CD4-positive, alpha-beta T cell treated with Interleukin-10 for 1 hour (primary cell): ENCODE results near the gene FOSB.

Source experiments
- DNase-seq: peaks from one replicate; pipeline ENCODE4 v3.0.0-alpha.2; 2020

FOSB gene

DNA sequence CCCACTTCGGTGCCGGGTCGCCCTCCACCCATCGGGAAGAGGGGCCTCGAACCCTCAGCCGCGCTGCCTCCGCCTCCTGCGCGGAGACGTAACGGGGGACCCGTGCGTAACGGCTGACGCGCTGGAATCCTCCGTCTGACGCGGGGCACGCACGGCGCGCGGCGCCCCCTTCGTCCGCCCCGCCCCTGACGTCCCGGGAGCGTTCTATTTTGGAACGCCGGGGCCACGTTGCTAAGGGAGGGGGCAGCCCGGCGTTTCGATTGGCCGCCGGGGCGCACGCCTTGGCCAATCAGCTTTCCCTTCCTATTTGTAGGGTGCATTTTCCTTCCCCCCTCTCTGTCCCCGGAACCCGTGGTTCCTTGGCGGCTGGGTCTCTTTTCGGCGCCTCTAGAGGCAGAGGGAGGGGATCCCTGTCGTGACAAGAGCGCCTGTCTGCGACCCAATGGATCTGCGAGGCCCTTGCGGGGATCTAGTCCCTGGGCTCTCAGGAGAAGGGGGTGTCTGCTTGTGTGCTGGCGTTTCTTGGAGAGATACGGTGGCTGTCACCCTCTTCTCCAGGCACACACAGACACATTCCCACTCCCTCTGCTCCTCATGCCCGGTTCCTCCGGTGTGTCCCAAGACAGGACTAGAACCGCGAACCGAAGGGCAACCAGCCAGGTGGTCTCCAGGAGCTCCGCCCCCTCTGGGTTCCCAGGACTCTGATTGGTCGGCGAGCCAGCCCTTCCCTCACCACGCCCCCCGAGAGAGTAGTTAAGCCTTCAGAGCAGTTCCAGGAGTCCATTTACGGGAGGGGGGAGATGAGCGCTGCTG is 1.5 kb downstream of the FOSB start:
- DNase-seq, result peak; percentile 86

GRCh38 chr19:45469945-45470761 is 2.4 kb downstream of the FOSB start:
- DNase-seq, result peak; percentile 77

DNA sequence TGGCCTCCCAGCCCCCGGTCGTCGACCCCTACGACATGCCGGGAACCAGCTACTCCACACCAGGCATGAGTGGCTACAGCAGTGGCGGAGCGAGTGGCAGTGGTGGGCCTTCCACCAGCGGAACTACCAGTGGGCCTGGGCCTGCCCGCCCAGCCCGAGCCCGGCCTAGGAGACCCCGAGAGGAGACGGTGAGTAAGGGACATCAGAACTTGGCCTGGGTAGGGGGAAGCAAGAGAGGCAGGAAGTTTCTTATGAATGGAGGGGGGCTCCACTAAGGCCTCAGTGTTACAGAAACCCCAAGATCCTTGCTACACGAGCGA is 2.9 kb downstream of the FOSB start:
- no peak for DNase-seq

DNA sequence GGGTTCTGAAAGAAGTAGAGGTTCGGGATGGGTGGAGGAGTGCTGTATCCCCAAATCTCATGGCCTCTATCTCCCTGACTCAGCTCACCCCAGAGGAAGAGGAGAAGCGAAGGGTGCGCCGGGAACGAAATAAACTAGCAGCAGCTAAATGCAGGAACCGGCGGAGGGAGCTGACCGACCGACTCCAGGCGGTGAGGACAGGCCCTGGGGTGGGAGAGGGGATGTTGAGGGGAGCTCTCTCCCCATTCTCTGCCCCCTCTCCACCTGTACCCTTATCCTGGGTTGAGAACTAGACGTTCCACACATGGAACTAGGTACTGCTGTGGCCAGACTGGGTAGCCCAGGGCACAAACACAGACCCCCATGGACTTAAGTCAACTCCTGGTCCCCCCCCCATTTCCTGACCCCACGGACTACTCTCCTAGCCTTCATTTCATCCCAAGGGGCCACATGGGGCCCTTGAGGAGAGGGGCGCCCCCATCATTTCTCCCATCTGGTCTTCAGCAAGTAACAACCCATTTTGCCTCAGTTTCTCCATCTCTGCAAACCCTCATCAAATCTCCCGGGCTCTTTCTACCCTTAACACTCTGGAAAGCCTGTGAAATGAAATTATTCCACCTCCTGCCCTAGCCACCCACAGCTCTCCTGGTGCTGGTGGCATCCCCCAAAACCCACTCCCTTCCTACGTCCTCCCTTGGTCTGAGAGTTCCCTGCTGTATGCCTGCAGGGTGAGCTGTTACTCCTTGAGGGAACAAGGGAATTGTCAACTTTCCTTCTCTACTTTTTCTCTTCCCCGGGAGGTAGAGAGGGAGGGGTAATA is 3.5 kb downstream of the FOSB start:
- DNase-seq, result peak; percentile 59

DNA sequence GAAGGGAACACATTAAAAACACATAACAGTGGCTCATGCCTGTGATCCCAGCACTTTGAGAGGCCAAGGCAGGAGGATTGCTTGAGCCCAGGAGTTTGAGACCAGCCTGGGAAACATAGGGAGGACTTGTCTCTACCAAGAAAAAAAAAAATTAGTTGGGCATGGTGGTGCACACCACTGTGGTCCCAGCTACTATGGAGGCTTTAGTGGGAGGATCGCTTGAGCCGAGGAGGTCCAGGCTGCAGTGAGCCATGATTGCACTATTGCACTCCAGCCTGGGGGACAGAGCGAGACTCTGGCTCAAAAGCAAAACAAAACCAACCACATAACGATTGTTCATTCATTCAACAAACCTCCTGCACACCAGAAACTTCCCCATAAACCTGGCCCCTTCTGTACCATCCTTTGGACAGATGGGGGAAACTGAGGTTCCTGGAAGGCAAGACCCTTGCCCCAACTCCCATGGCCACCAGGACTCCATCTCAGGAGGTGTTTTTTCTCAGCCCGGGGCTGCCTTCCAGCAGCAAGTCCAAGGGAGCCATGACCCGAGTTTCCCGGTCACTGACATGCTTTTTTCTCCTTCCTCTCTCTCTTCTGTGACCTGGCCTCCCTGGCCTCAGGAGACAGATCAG is 4.3 kb downstream of the FOSB start:
- no peak for DNase-seq

DNA sequence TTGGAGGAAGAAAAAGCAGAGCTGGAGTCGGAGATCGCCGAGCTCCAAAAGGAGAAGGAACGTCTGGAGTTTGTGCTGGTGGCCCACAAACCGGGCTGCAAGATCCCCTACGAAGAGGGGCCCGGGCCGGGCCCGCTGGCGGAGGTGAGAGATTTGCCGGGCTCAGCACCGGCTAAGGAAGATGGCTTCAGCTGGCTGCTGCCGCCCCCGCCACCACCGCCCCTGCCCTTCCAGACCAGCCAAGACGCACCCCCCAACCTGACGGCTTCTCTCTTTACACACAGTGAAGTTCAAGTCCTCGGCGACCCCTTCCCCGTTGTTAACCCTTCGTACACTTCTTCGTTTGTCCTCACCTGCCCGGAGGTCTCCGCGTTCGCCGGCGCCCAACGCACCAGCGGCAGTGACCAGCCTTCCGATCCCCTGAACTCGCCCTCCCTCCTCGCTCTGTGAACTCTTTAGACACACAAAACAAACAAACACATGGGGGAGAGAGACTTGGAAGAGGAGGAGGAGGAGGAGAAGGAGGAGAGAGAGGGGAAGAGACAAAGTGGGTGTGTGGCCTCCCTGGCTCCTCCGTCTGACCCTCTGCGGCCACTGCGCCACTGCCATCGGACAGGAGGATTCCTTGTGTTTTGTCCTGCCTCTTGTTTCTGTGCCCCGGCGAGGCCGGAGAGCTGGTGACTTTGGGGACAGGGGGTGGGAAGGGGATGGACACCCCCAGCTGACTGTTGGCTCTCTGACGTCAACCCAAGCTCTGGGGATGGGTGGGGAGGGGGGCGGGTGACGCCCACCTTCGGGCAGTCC is 5.0 kb downstream of the FOSB start:
- DNase-seq, result peak; percentile 71

DNA sequence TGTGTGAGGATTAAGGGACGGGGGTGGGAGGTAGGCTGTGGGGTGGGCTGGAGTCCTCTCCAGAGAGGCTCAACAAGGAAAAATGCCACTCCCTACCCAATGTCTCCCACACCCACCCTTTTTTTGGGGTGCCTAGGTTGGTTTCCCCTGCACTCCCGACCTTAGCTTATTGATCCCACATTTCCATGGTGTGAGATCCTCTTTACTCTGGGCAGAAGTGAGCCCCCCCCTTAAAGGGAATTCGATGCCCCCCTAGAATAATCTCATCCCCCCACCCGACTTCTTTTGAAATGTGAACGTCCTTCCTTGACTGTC is 5.5 kb downstream of the FOSB start:
- peak; percentile 65 for DNase-seq

- DNase-seq, result peak; percentile 76
These were observed 6.1 kb downstream of the FOSB start for GRCh38 chr19:45473682-45474605.

DNA sequence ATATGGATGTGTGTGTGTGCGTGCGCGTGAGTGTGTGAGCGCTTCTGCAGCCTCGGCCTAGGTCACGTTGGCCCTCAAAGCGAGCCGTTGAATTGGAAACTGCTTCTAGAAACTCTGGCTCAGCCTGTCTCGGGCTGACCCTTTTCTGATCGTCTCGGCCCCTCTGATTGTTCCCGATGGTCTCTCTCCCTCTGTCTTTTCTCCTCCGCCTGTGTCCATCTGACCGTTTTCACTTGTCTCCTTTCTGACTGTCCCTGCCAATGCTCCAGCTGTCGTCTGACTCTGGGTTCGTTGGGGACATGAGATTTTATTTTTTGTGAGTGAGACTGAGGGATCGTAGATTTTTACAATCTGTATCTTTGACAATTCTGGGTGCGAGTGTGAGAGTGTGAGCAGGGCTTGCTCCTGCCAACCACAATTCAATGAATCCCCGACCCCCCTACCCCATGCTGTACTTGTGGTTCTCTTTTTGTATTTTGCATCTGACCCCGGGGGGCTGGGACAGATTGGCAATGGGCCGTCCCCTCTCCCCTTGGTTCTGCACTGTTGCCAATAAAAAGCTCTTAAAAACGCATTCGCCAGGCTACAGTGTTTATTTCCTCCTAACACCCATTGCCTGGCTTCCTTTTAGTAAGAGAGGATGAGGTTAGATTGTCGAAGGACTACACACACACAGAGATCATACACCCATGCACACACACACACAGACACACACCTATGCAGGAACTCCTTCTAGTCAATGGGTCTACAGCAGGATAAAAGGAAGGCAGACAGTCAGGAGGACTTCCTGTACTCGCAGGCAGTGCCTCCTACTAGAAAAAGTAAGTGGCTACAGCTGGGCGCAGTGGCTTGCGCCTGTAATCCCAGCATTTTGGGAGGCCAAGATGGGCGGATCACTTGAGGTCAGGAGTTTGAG is 7.1 kb downstream of the FOSB start:
- DNase-seq, result peak; percentile 85

DNA sequence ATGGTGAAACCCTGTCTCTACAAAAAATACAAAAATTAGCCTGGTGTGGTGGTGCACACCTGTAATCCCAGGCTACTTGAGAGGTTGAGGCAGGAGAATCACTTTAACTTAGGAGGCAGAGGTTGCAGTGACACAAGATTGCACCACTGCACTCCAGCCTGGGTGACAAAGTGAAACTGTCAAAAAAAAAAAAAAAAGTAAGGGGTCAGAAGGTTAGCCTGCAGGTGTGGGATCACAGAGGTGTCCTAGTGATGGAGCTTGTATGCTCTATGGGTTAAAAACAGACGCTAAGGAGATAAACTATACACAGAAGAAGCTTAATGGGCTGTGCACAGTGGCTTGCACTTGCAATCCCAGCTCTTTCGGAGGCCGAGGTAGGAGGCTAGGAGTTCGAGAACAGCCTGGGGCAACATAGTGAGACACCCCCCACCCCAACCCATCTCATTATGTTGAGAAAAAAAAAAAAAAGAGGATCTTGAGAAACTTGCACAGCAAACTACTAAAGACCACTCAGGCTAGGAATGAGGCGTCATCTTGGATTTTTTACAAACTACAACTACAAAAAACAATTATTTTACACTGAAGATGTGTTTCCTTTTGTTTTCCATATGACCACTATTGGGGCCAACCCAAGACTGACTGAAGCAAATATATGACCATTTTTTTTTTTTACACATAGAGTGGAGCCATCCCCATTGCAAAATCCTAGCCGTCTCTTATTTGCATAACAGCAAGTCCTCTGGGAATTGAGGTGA is 7.9 kb downstream of the FOSB start:
- peak; percentile 84 for DNase-seq

GRCh38 chr19:45476304-45476703 is 8.5 kb downstream of the FOSB start:
- peak; percentile 81 for DNase-seq

GRCh38 chr19:45477186-45477585 is 9.4 kb downstream of the FOSB start:
- peak; percentile 72 for DNase-seq

DNA sequence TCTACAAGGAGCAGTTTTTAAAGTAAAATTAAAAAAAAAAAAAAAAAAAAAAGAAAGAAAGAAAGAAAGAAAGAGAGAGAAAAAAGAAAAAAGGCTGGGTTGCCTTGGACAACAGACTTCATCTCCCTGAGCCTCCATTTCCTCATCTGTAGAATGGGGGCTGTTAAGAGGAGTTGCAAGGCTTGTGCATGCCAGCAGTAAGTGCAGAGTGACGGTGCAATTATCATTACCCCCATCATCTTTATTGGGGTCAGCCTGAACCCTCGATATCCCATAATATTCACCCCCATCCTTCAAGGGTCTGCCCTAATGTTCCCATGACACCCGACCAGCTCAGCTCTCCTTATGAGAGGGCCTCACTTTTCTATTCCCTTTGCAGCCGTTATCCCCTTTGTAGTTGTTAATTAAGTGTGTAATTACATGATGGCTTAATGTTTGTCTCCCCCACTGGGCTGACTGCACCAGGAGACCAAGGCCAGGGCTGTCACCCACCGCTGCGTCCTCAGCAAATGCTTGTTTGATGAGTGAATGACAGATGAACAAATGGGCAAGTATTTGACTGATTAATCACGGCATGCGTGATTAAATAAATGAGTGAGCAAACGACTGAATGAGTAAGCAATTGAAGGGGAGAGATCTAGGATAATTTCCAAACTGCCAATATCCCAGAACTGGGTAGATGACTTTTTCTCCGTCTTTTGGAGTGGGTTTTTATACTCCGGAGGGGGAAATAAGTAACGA is 10.1 kb downstream of the FOSB start:
- peak; percentile 72 for DNase-seq

DNA sequence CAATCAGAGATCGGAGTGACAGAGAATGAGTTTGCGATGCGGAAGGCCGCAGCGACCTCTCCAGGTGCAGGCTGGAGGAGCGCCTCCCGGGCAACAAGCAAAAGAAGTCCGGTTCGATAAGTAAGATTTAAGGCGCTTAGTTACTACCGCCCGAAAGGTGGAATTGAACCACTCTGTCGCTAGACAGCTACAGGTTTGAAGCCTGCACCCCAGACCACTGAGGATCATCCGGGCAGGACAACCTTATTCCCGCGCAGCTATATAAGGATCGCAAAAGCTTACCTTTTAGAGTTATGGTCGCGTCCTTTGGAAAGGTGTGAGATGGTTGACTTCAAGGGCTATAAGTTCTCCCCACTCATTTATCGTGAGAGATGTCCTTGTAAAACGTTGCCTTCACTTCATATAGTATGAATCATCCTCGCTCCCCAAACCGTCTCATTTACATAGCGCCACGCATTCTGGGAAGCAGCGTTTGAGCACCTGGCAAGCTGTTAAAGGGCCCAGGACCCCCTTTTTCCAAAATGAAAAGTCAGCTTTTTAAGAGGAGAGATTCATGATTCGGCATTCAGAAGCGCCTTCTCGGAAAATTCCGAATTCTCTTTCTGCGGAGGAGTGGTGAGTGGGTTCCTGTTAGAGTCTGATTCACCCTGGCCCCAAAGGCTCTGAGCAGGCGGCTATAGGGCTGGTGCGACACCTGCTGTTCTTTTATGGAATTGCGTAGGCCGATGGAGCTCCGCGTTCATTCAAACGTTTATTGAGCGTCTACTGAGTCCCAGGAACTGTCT is 10.8 kb downstream of the FOSB start:
- peak; percentile 94 for DNase-seq

GRCh38 chr19:45483033-45483432 is 15.2 kb downstream of the FOSB start:
- DNase-seq, result no peak

- no peak for DNase-seq
These were observed 16.6 kb downstream of the FOSB start for GRCh38 chr19:45484273-45484945.
